HL-60 (cell line): ENCODE data around the gene DIAPH2.

Source experiments
- DNase-seq, 2 experiments: peaks; one replicate each; pipeline ENCODE4 v3.0.0-alpha.2; 2010 to 2020; ENCODE audit warnings: low read depth in 1 of 2, low spot score in 1 of 2
- H3K27ac ChIP-seq: fragments of 250-450 bp; sonication (Bioruptor Pico); replicated peaks from 2 replicates; pipeline ENCODE4 v1.5.1; 2020; ENCODE audit warnings: mild to moderate bottlenecking, moderate library complexity
- H3K27me3 ChIP-seq: fragments of 250-450 bp; sonication (Bioruptor Pico); 2 replicates; pipeline ENCODE4 v1.5.1; 2021; ENCODE audit warnings: mild to moderate bottlenecking, moderate library complexity; ENCODE audit not compliant: insufficient read depth, poor library complexity, severe bottlenecking
- H3K4me3 ChIP-seq: replicated peaks from 2 replicates; pipeline ENCODE4 v1.5.1; 2011; ENCODE audit warnings: mild to moderate bottlenecking, control low read depth, low read length; ENCODE audit not compliant: insufficient read depth
- CTCF ChIP-seq: IDR thresholded peaks from one replicate; pipeline ENCODE4 v1.5.1; 2011; ENCODE audit warnings: low read length, control low read depth, inconsistent platforms; ENCODE audit not compliant: insufficient read depth
- GABPA ChIP-seq: IDR thresholded peaks from 2 replicates; pipeline ENCODE4 v1.6.1; 2012; ENCODE audit warnings: low read depth
- POLR2AphosphoS5 ChIP-seq: IDR thresholded peaks from 2 replicates; pipeline ENCODE4 v1.6.1; 2012; ENCODE audit warnings: low read depth
- REST ChIP-seq: IDR thresholded peaks from 2 replicates; pipeline ENCODE4 v1.6.1; 2012; ENCODE audit warnings: low read depth; ENCODE audit not compliant: insufficient replicate concordance
- SPI1 ChIP-seq: IDR thresholded peaks from 2 replicates; pipeline ENCODE4 v1.6.1; 2012; ENCODE audit warnings: low read depth, mild to moderate bottlenecking, borderline replicate concordance

The DIAPH2 gene

GRCh38 chrX:97471071-97471470 lies 786.4 kb downstream of the DIAPH2 start:
- no peaks in the 10 kb centered on the region for H3K27me3 ChIP-seq
- no peak overlapping the region for H3K4me3 ChIP-seq
- peak in 1 of 2 experiments; percentile 3 for DNase-seq
- no peak overlapping the region for H3K27ac ChIP-seq
- no peak for TF ChIP-seq SPI1
- TF ChIP-seq CTCF: no peak
- no peak for TF ChIP-seq REST
- TF ChIP-seq GABPA: no peak
- TF ChIP-seq POLR2AphosphoS5: no peak

GRCh38 chrX:97474933-97475332 lies 790.3 kb downstream of the DIAPH2 start:
- no peak for TF ChIP-seq SPI1
- no peak for TF ChIP-seq POLR2AphosphoS5
- no peak for TF ChIP-seq CTCF
- TF ChIP-seq REST: no peak
- no peak for TF ChIP-seq GABPA

GRCh38 chrX:97479106-97479890 lies 794.7 kb downstream of the DIAPH2 start:
- DNase-seq: no peak
- Histone ChIP-seq H3K27ac (no peak overlapping the region), H3K27me3 (no peaks in the 10 kb centered on the region), H3K4me3 (no peak overlapping the region)
- TF ChIP-seq SPI1: no peak
- no peak for TF ChIP-seq GABPA
- TF ChIP-seq POLR2AphosphoS5: no peak
- TF ChIP-seq REST: no peak
- TF ChIP-seq CTCF: no peak

More at GRCh38 chrX:97474933-97475332, 790.3 kb downstream of the DIAPH2 start:
- H3K4me3 ChIP-seq: no peak overlapping the region
- no peaks in the 10 kb centered on the region for H3K27me3 ChIP-seq
- H3K27ac ChIP-seq: no peak overlapping the region
- DNase-seq: no peak
